Activated CD8-positive, alpha-beta memory T cell treated with anti-CD3 and anti-CD28 coated beads for 4 hours (primary cell): ENCODE data around the gene LIPT1.
"Not testable (repeated sequence)": the region's sequence is repeated elsewhere in the genome, so short reads cannot be mapped to it uniquely, and the experiment has no call there.

Source experiments
- DNase-seq, 2 donors: peaks; one replicate each; pipeline ENCODE4 v3.0.0-alpha.2; 2020; ENCODE audit warnings: low read depth in 2 of 2

The LIPT1 gene

GRCh38 chr2:99171377-99172140 lies 16.8 kb downstream of the LIPT1 start:
- no peak for DNase-seq

- peak; percentile 82 to 83 for DNase-seq
Observed at GRCh38 chr2:99180755-99181623, 26.2 kb downstream of the LIPT1 start, which contains the start of the genes MITD1 and MRPL30. TSS of gene MITD1 (minus strand) at chr2:99181058. CDS start at chr2:99180981, 77 bp downstream. TSS of gene MRPL30 (plus strand) at chr2:99181184. CDS start at chr2:99186204, 5,020 bp downstream.

- DNase-seq: no peak
Observed at GRCh38 chr2:99181624-99182000, 26.8 kb downstream of the LIPT1 start.

- no peak for DNase-seq
Observed at GRCh38 chr2:99183025-99183424, 28.3 kb downstream of the LIPT1 start.

GRCh38 chr2:99184811-99185210 lies 30.0 kb downstream of the LIPT1 start:
- no peak for DNase-seq

GRCh38 chr2:99187011-99187410 lies 32.2 kb downstream of the LIPT1 start:
- no peak for DNase-seq

- DNase-seq: no peak
Observed at GRCh38 chr2:99188357-99188756, 33.6 kb downstream of the LIPT1 start.

GRCh38 chr2:99190548-99190947 lies 35.8 kb downstream of the LIPT1 start:
- no peak for DNase-seq

GRCh38 chr2:99192364-99192763 lies 37.6 kb downstream of the LIPT1 start:
- DNase-seq: not testable (repeated sequence)

- DNase-seq: no peak
Observed at GRCh38 chr2:99198103-99198841, 43.5 kb downstream of the LIPT1 start.

- no peak for DNase-seq
Observed at GRCh38 chr2:99200076-99200800, 45.5 kb downstream of the LIPT1 start.

GRCh38 chr2:99201959-99202678 lies 47.4 kb downstream of the LIPT1 start:
- DNase-seq: no peak

GRCh38 chr2:99205491-99205890 lies 50.7 kb downstream of the LIPT1 start:
- no peak for DNase-seq
